Endothelial cell of umbilical vein (primary cell): ENCODE data around the gene ZMIZ1. TPM values are rescaled to one million over a fixed set of nuclear protein-coding genes. Genes with fewer than 3 reads are reported as not detected.

Experiments used
- BruUV-seq: library from RNA; stranded (reverse); fragments of 400-500 nt; replicated peaks from 2 replicates; lab custom pipeline; 2021; lab: Mats Ljungman, UMichigan
- CTCF ChIA-PET: fragments of 300-600, 350-600 bp; sonication (Branson Sonifier 250); formaldehyde crosslinking; loops from one replicate; lab custom pipeline; 2021; ENCODE audit warnings: antibody characterized with exemption, inconsistent platforms; lab: Charles Lee
- POLR2A ChIA-PET: fragments of 300-600, 350-600 bp; sonication (Branson Sonifier 250); formaldehyde crosslinking; loops from one replicate; lab custom pipeline; 2021; ENCODE audit warnings: antibody characterized with exemption, inconsistent platforms; lab: Charles Lee
- DNase-seq: peaks from one replicate; pipeline ENCODE4 v3.0.0-alpha.2; 2011; ENCODE audit warnings: low read depth, low spot score
- FAIRE-seq: peaks from 2 replicates; lab custom pipeline; 2011; peaks lifted over from hg19 to GRCh38; lab: Jason Lieb, UNC
- H2AFZ ChIP-seq: 2 replicates; pipeline ENCODE4 v1.6.0; 2012; ENCODE audit warnings: low read depth, low read length, control low read depth, inconsistent platforms
- H3K27ac ChIP-seq: 2 replicates; pipeline ENCODE4 v1.5.1; 2011; ENCODE audit warnings: low read depth, mild to moderate bottlenecking, control low read depth, low read length, moderate library complexity; ENCODE audit not compliant: insufficient read depth
- H3K27me3 ChIP-seq, 2 experiments: 2 replicates each; pipeline versions ENCODE4 v1.6.0 to v1.6.1; 2011; ENCODE audit warnings: low read length in 2 of 2, mixed read lengths in 1 of 2; ENCODE audit not compliant: control insufficient read depth in 2 of 2, insufficient read depth in 2 of 2
- H3K36me3 ChIP-seq, 2 experiments: 2 replicates in 1 of 2; 3 replicates in 1 of 2; pipeline ENCODE4 v1.5.1; 2011; ENCODE audit warnings: low read length in 2 of 2, mild to moderate bottlenecking in 1 of 2, moderate library complexity in 1 of 2; ENCODE audit not compliant: control insufficient read depth in 2 of 2, insufficient read depth in 2 of 2; ENCODE audit errors: extremely low read depth in 1 of 2
- H3K4me1 ChIP-seq: 3 replicates; pipeline ENCODE4 v1.5.1; 2011; ENCODE audit warnings: mild to moderate bottlenecking, low read length; ENCODE audit not compliant: control insufficient read depth, insufficient read depth; ENCODE audit errors: extremely low read depth
- H3K4me2 ChIP-seq: 2 replicates; pipeline ENCODE4 v1.6.1; 2011; ENCODE audit warnings: low read length, control low read depth, mixed read lengths; ENCODE audit not compliant: insufficient read depth
- H3K4me3 ChIP-seq, 3 experiments: fragments of 200-600 bp in 1 of 3; sonication (generic), shearing (Covaris generic) in 1 of 3; replicated peaks in 1 of 3; 2 replicates each; pipeline ENCODE4 v1.5.1; 2011 to 2016; ENCODE audit warnings: control low read depth in 3 of 3, low read length in 3 of 3, mild to moderate bottlenecking in 2 of 3, inconsistent platforms in 1 of 3, low read depth in 1 of 3, moderate library complexity in 1 of 3; ENCODE audit not compliant: insufficient read depth in 1 of 3
- H3K79me2 ChIP-seq: 2 replicates; pipeline ENCODE4 v1.6.0; 2012; ENCODE audit warnings: low read length, inconsistent platforms; ENCODE audit not compliant: control insufficient read depth, insufficient read depth
- H3K9ac ChIP-seq: replicated peaks from 2 replicates; pipeline ENCODE3; 2011; ENCODE audit warnings: low read length, control low read depth; ENCODE audit not compliant: insufficient read depth; ENCODE audit errors: extremely low read depth
- H3K9me1 ChIP-seq: replicated peaks from 3 replicates; pipeline ENCODE4 v1.6.0; 2011; ENCODE audit warnings: mild to moderate bottlenecking, low read length; ENCODE audit not compliant: control insufficient read depth, insufficient read depth; ENCODE audit errors: extremely low read depth
- H3K9me3 ChIP-seq: replicated peaks from 2 replicates; pipeline ENCODE4 v1.5.1; 2012; ENCODE audit warnings: low read length, inconsistent platforms; ENCODE audit not compliant: control insufficient read depth, insufficient read depth
- H4K20me1 ChIP-seq: replicated peaks from 2 replicates; pipeline ENCODE3; 2011; ENCODE audit warnings: mild to moderate bottlenecking, low read length; ENCODE audit not compliant: control insufficient read depth, insufficient read depth; ENCODE audit errors: extremely low read depth
- CTCF ChIP-seq, 2 donors: IDR thresholded peaks; 1 replicate in 1 of 2; 2 replicates in 1 of 2; pipeline ENCODE4 v1.5.1; 2011; ENCODE audit warnings: low read length in 2 of 2, mild to moderate bottlenecking in 2 of 2, moderate library complexity in 2 of 2, control low read depth in 1 of 2, inconsistent platforms in 1 of 2, low read depth in 1 of 2; ENCODE audit not compliant: insufficient read depth in 1 of 2; ENCODE audit errors: extremely low read depth in 1 of 2
- EZH2 ChIP-seq: IDR thresholded peaks from 2 replicates; pipeline ENCODE4 v1.6.1; 2012; ENCODE audit warnings: borderline replicate concordance, low read depth, mild to moderate bottlenecking, moderate library complexity, low read length, inconsistent platforms; ENCODE audit not compliant: severe bottlenecking
- FOS ChIP-seq: IDR thresholded peaks from 2 replicates; pipeline ENCODE4 v1.6.1; 2011; ENCODE audit warnings: mild to moderate bottlenecking, low read length, moderate library complexity, borderline replicate concordance; ENCODE audit not compliant: insufficient read depth
- GATA2 ChIP-seq: IDR thresholded peaks from 2 replicates; pipeline ENCODE4 v1.7.0; 2011; ENCODE audit warnings: low read depth, mild to moderate bottlenecking, moderate library complexity, mixed read lengths, low read length; ENCODE audit not compliant: insufficient read length, insufficient read depth
- JUN ChIP-seq: IDR thresholded peaks from 2 replicates; pipeline ENCODE4 v1.6.1; 2011; ENCODE audit warnings: borderline replicate concordance, low read depth; ENCODE audit not compliant: insufficient read length, insufficient read depth
- MYC ChIP-seq: IDR thresholded peaks from one replicate; pipeline ENCODE4 v1.6.1; 2011; ENCODE audit warnings: mild to moderate bottlenecking, low read depth, low read length
- POLR2A ChIP-seq: IDR thresholded peaks from 2 replicates; pipeline ENCODE4 v1.6.1; 2012; ENCODE audit warnings: low read depth, mild to moderate bottlenecking, control low read depth, low read length
- POLR2AphosphoS5 ChIP-seq: IDR thresholded peaks from 2 replicates; pipeline ENCODE4 v1.6.1; 2012; ENCODE audit warnings: low read depth, mild to moderate bottlenecking, control low read depth, low read length, moderate library complexity; ENCODE audit not compliant: insufficient read depth
- dilution Hi-C: fragments of 300-500 bp; cut with MboI; formaldehyde crosslinking; loops from one replicate; pipeline ENCODE4 v1.15.0; 2019; ENCODE audit warnings: low sequenced_read_pairs; ENCODE audit not compliant: extremely low pct_ligation_motif_present
- intact Hi-C: fragments of 100-400 bp; cut with micrococcal nuclease; formaldehyde crosslinking; loops from one replicate; pipeline ENCODE4 v1.10.0; 2022
- polyA plus RNA-seq, 4 experiments: library from polyadenylated mRNA; depleted of rRNA in 3 of 4; stranded (reverse) in 3 of 4; unstranded in 1 of 4; fragments of >200 nt; gene quantifications; 2 replicates each; pipeline versions ENCODE4 v1.2.1 to v1.2.3, GENCODE V29; 2011 to 2012; ENCODE audit warnings: missing spikeins in 1 of 4
- total RNA-seq: library from RNA; stranded (reverse); gene quantifications from 2 replicates; pipeline ENCODE4 v1.2.3, GENCODE V29; 2021

The ZMIZ1 gene
- total and polyA plus RNA-seq, 2 donors (not counting 3 experiments of a cell fraction or from before 2014, with no cell fraction given) = 12.5 to 46.7 TPM

DNA sequence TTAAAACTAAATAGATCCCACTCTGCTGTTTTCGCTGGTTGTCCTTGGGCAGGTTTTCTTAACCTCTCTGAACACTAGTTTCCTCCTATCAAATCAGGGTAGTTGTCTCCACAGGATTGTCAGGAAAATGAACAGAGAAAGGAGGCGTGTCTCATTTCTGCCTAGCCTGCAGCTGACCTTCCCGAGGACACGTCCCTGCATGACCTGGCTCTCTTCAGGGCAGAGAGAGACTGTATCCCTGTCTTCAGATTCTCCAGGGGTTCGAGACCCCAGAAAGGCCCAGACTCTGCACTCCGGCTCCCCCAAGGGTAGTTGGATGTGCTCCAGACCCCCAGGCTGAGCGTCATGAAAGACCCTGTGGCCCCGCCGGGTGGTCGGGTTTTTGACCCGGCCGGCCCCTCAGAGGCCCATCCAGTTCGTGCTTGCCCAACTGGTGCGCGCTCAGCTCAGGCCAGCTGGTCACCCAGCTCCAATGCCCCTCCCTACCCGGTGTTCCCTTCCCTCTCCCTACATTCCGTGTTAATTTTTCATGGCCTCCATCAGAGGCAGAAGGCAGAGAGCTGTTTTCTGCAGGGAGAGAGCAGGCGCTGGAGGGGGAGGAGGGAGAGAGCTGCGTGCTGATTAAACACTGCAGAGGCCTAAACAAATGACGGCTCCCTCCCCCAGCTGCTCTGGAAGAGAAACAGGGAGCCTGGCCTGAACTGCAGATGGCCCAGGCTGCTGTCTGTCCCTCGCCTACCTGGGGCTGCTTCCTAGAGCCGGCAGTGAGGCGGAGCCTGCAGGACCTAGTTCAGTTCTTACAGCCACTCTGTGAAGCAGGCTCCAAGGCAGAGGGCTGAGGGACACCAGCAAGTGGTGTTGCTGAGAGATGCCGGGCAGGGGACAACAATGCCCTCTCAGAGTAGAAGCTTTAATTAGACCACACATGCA, 192.3 kb downstream of the ZMIZ1 start:
- Histone ChIP-seq H3K4me2 (no peak overlapping the region), H4K20me1 (no peaks in the 10 kb centered on the region), H3K9me1 (no peaks in the 10 kb centered on the region), H3K9me3 (no peaks in the 10 kb centered on the region), H3K79me2 (peaks cover 12% of the 10 kb centered on the region), H3K4me3 (no peak overlapping the region), H2AFZ (no peak overlapping the region), H3K9ac (no peak overlapping the region), H3K36me3 (peaks cover 0 to 7% of the 10 kb centered on the region in 2 experiments), H3K27me3 (no peaks in the 10 kb centered on the region), H3K4me1 (peaks cover 7% of the 10 kb centered on the region), H3K27ac (no peak overlapping the region)
- DNase-seq = no peak
- FAIRE-seq = no peak
- TF ChIP-seq CTCF (IDR thresholded peaks at IDR 0.05; ENCODE audit: extremely low read depth in 1 of 2, insufficient read depth in 1 of 2, low read depth in 1 of 2, low read length in 2 of 2) (no peak), EZH2 (no peak), GATA2 (no peak), MYC (no peak), JUN (no peak), POLR2A (no peak), FOS (no peak), POLR2AphosphoS5 (no peak)
- POLR2A ChIA-PET = no interaction called here
- dilution Hi-C loops = no loop called here
- intact Hi-C loops = no loop called here
- CTCF ChIA-PET = no interaction called here
- no TSS peak for BruUV-seq
